Bronchial epithelial cell (primary cell): ENCODE data around the gene ANP32B. TPM values are rescaled to one million over a fixed set of nuclear protein-coding genes. Genes with fewer than 3 reads are reported as not detected.

ENCODE experiments used
- DNase-seq: peaks from one replicate; pipeline ENCODE4 v3.0.0-alpha.2; 2010; ENCODE audit warnings: low read depth
- FAIRE-seq: peaks from 2 replicates; lab custom pipeline; 2011; peaks lifted over from hg19 to GRCh38; lab: Jason Lieb, UNC
- H3K27me3 ChIP-seq: 2 replicates; pipeline ENCODE4 v1.5.1; 2011; ENCODE audit warnings: low read length; ENCODE audit not compliant: control insufficient read depth, insufficient read depth
- H3K36me3 ChIP-seq: 2 replicates; pipeline ENCODE4 v1.5.1; 2011; ENCODE audit warnings: low read length; ENCODE audit not compliant: control insufficient read depth, insufficient read depth
- H3K4me3 ChIP-seq: 2 replicates; pipeline ENCODE4 v1.5.1; 2011; ENCODE audit warnings: mild to moderate bottlenecking, low read depth, low read length, control low read depth
- CTCF ChIP-seq: IDR thresholded peaks from 2 replicates; pipeline ENCODE4 v1.5.1; 2011; ENCODE audit warnings: mild to moderate bottlenecking, moderate library complexity, low read length, control low read depth, inconsistent platforms; ENCODE audit not compliant: insufficient read depth, severe bottlenecking
- total RNA-seq: library from RNA; depleted of rRNA; stranded (reverse); fragments of >200 nt; gene quantifications from 2 replicates; pipeline ENCODE4 v1.2.1, GENCODE V29; 2014

The ANP32B gene
- total RNA-seq, 1 donor from 2014 or later = 7.1 TPM

- Histone ChIP-seq H3K4me3 (no peak overlapping the region), H3K27me3 (no peaks in the 10 kb centered on the region), H3K36me3 (no peaks in the 10 kb centered on the region)
- no peak for FAIRE-seq
- DNase-seq = no peak
- no peak for TF ChIP-seq CTCF
These were observed 21.0 kb upstream of the ANP32B start for GRCh38 chr9:97962136-97962535.

- DNase-seq (no peak), FAIRE-seq (no peak)
- TF ChIP-seq CTCF = no peak
- no peak overlapping the region for H3K4me3 ChIP-seq
- H3K36me3 ChIP-seq = no peaks in the 10 kb centered on the region
- no peaks in the 10 kb centered on the region for H3K27me3 ChIP-seq
These were observed 20.6 kb upstream of the ANP32B start for GRCh38 chr9:97962575-97962974.

DNA sequence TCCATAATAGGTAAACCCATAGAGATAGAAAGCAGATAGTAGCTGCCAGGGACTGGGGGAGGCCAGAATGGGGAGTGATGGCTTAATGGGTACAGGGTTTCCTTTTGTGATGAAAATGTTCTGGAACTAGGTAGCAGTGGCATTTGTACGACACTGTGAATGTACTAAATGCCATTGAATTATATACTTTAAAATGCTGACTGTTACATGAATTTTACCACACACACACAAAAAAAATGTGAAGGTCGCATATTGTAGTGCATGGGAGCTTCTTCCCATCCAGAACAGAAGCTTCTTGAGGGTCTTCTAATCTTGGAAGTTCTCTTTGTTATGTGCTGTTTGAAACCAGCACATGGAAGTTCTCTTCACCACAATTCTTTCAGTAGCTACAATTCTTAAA is 19.9 kb upstream of the ANP32B start:
- DNase-seq = no peak
- no peaks in the 10 kb centered on the region for H3K27me3 ChIP-seq
- TF ChIP-seq CTCF = no peak
- no peaks in the 10 kb centered on the region for H3K36me3 ChIP-seq
- no peak for FAIRE-seq
- H3K4me3 ChIP-seq = no peak overlapping the region

GRCh38 chr9:97964901-97965300 is 18.2 kb upstream of the ANP32B start:
- H3K4me3 ChIP-seq = no peak overlapping the region
- DNase-seq (no peak), FAIRE-seq (no peak)
- H3K36me3 ChIP-seq = no peaks in the 10 kb centered on the region
- H3K27me3 ChIP-seq = no peaks in the 10 kb centered on the region
- no peak for TF ChIP-seq CTCF

DNA sequence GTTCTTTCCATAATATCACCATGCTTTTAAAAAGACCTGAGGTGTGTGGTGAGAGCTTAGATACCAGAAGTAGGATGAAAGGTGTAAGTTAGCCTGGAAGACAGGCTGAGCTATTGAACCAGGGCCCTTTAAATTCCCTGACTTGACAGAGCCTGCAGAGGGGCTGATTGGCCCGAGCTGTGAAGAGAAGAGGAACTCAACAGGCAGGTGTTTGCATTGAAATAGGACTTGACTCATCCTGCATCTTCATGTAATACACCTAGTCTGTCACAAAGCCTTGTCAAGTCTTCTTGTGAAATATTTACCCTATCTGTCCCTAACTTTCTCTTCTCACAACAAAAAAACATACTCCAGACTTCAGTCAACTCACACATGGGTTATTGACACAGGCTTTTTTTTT is 16.6 kb upstream of the ANP32B start:
- peak; percentile 13 for DNase-seq
- no peak for FAIRE-seq
- no peak overlapping the region for H3K4me3 ChIP-seq
- no peaks in the 10 kb centered on the region for H3K27me3 ChIP-seq
- no peak for TF ChIP-seq CTCF
- no peaks in the 10 kb centered on the region for H3K36me3 ChIP-seq

- no peak overlapping the region for H3K4me3 ChIP-seq
- no peak for TF ChIP-seq CTCF
- no peaks in the 10 kb centered on the region for H3K27me3 ChIP-seq
- FAIRE-seq (no peak), DNase-seq (no peak)
- no peaks in the 10 kb centered on the region for H3K36me3 ChIP-seq
These were observed 14.1 kb upstream of the ANP32B start for GRCh38 chr9:97969014-97969413.
